ENCODE results near the gene FBXL20. TPM values are rescaled to one million over a fixed set of nuclear protein-coding genes. Genes with fewer than 3 reads are reported as not detected.

The FBXL20 gene
- total and polyA plus RNA-seq, 10 of the 15 experiments (the other 5 are each of a cell fraction or from before 2014, with no cell fraction given), result 1.2 to 8.3 (median 4.4) TPM

- TF ChIP-seq RFX5 (IDR thresholded peaks at IDR 0.05; ENCODE audit: low read depth, low read length) (no peak), CHD4 (IDR thresholded peaks at IDR 0.05) (no peak), WRNIP1 (IDR thresholded peaks at IDR 0.05; ENCODE audit: borderline replicate concordance, low read depth, low read length) (no peak)
These were observed 183.6 kb downstream of the FBXL20 start (continued) for GRCh38 chr17:39217734-39218369.

GRCh38 chr17:39213852-39214251, 187.6 kb downstream of the FBXL20 start:
- H2AFZ ChIP-seq (ENCODE audit: control insufficient read depth, low read depth, low read length), result no peak overlapping the region
- no peak for DNase-seq (ENCODE audit: low read depth, low spot score)
- FAIRE-seq, result no peak
- intact Hi-C loops (cut with micrococcal nuclease; ENCODE audit: unreplicated experiment), result no loop called here
- WGBS (ENCODE audit: insufficient coverage, insufficient replicate concordance, low lambda C conversion rate, missing lambda C conversion rate), result 48% methylated on average over 9 of the region's 9 CpGs
- no peak for ATAC-seq
- peaks cover 2 to 3% of the 10 kb centered on the region in 2 experiments; a peak in 1 of 4 replicates for H3K27me3 ChIP-seq (replicated peaks in 1 of 2; ENCODE audit: control insufficient read depth in 2 of 2, insufficient read depth in 2 of 2, low read length in 1 of 2)
- no peaks in the 10 kb centered on the region for H3K9me3 ChIP-seq (replicated peaks; ENCODE audit: control insufficient read depth, insufficient read depth, low read length)
- SMC1A ChIA-PET (ENCODE audit: uncharacterized antibody, unreplicated experiment), result no interaction called here
- no peak overlapping the region for H3K4me2 ChIP-seq (ENCODE audit: control insufficient read depth, insufficient read depth)
- no peak overlapping the region for H3K27ac ChIP-seq (ENCODE audit: control insufficient read depth, insufficient read depth)
- CTCF ChIA-PET, result no interaction called here
- H3K9ac ChIP-seq (ENCODE audit: control insufficient read depth, insufficient read depth, low read length), result no peak overlapping the region
- RAD21 ChIA-PET (ENCODE audit: unreplicated experiment), result no interaction called here
- H3K4me1 ChIP-seq (ENCODE audit: control insufficient read depth, insufficient read depth, low read length), result peaks cover 12% of the 10 kb centered on the region
- POLR2A ChIA-PET, result no interaction called here
- H3K79me2 ChIP-seq (ENCODE audit: control insufficient read depth, insufficient read depth, low read length), result no peaks in the 10 kb centered on the region
- no TSS peak for BruUV-seq (replicated peaks)
- H3K4me3 ChIP-seq, result no peak overlapping the region
- in situ Hi-C loops (cut with MboI), result no loop called here
- H4K20me1 ChIP-seq (ENCODE audit: control insufficient read depth, insufficient read depth), result no peaks in the 10 kb centered on the region
- H3K36me3 ChIP-seq (ENCODE audit: control insufficient read depth in 2 of 2, insufficient read depth in 2 of 2, low read length in 1 of 2), result no peaks in the 10 kb centered on the region
- TF ChIP-seq JUND (IDR thresholded peaks at IDR 0.05; ENCODE audit: low read depth, low read length) (no peak), POU2F2 (IDR thresholded peaks at IDR 0.05; ENCODE audit: borderline replicate concordance, low read depth, low read length) (no peak), SMC3 (IDR thresholded peaks at IDR 0.05; ENCODE audit: borderline replicate concordance, low read length) (no peak), ZNF274 (IDR thresholded peaks at IDR 0.05; ENCODE audit: insufficient read depth, insufficient read length) (no peak), RBBP5 (conservative IDR thresholded peaks at IDR 0.05) (no peak), CBFB (IDR thresholded peaks at IDR 0.05; ENCODE audit: low read depth) (no peak), MEF2B (IDR thresholded peaks at IDR 0.05; ENCODE audit: partially characterized antibody, poor library complexity, severe bottlenecking) (no peak), ZNF217 (IDR thresholded peaks at IDR 0.05) (no peak), HDAC2 (IDR thresholded peaks at IDR 0.05) (no peak), BACH1 (IDR thresholded peaks at IDR 0.05; ENCODE audit: borderline replicate concordance) (no peak), SREBF1 (IDR thresholded peaks at IDR 0.05; ENCODE audit: low read length) (no peak), POLR2AphosphoS5 (IDR thresholded peaks at IDR 0.05; ENCODE audit: low read length) (no peak), CHD1 (IDR thresholded peaks at IDR 0.05; ENCODE audit: low read depth, low read length) (no peak), TAF1 (IDR thresholded peaks at IDR 0.05; ENCODE audit: borderline replicate concordance, low read depth, low read length) (no peak), IRF4 (IDR thresholded peaks at IDR 0.05; ENCODE audit: low read depth, low read length) (no peak), ZBTB33 (IDR thresholded peaks at IDR 0.05) (no peak), EGR1 (IDR thresholded peaks at IDR 0.05; ENCODE audit: borderline replicate concordance in 1 of 2, low read depth in 2 of 2, low read length in 2 of 2) (no peak)
- TF ChIP-seq, protein P1, sequence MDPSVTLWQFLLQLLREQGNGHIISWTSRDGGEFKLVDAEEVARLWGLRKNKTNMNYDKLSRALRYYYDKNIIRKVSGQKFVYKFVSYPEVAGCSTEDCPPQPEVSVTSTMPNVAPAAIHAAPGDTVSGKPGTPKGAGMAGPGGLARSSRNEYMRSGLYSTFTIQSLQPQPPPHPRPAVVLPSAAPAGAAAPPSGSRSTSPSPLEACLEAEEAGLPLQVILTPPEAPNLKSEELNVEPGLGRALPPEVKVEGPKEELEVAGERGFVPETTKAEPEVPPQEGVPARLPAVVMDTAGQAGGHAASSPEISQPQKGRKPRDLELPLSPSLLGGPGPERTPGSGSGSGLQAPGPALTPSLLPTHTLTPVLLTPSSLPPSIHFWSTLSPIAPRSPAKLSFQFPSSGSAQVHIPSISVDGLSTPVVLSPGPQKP (IDR thresholded peaks at IDR 0.05; ENCODE audit: low read depth, low read length), result no peak
- TF ChIP-seq, protein P2, sequence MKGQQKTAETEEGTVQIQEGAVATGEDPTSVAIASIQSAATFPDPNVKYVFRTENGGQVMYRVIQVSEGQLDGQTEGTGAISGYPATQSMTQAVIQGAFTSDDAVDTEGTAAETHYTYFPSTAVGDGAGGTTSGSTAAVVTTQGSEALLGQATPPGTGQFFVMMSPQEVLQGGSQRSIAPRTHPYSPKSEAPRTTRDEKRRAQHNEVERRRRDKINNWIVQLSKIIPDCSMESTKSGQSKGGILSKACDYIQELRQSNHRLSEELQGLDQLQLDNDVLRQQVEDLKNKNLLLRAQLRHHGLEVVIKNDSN (IDR thresholded peaks at IDR 0.05; ENCODE audit: borderline replicate concordance, extremely low read length, insufficient read depth, low read depth, low read length), result no peak

All from GM12878 (cell line).